Endodermal cell (in vitro differentiated cells): ENCODE data around the gene TP73. TPM values are rescaled to one million over a fixed set of nuclear protein-coding genes. Genes with fewer than 3 reads are reported as not detected.
A peak's percentile ranks its signal among the peaks of the same experiment; 100 is the strongest.

Experiments used
- DNase-seq: peaks from one replicate; pipeline ENCODE4 v3.0.0-alpha.2; 2017
- H3K27ac ChIP-seq: 2 replicates; pipeline ENCODE4 v1.5.1; 2013; ENCODE audit warnings: mild to moderate bottlenecking, low read depth, low read length, moderate library complexity
- H3K27me3 ChIP-seq: 2 replicates; pipeline ENCODE4 v1.6.1; 2013; ENCODE audit warnings: mild to moderate bottlenecking, low read length, moderate library complexity; ENCODE audit not compliant: insufficient read depth, control insufficient read depth, poor library complexity, severe bottlenecking
- H3K36me3 ChIP-seq: 2 replicates; pipeline ENCODE4 v1.7.0; 2013; ENCODE audit warnings: mild to moderate bottlenecking, low read length, moderate library complexity; ENCODE audit not compliant: control insufficient read depth, insufficient read depth
- H3K4me1 ChIP-seq: one replicate; pipeline ENCODE4 v1.7.0; 2013; ENCODE audit warnings: low read length; ENCODE audit not compliant: control insufficient read depth, insufficient read depth
- H3K4me3 ChIP-seq: 2 replicates; pipeline ENCODE4 v1.5.1; 2013; ENCODE audit warnings: mild to moderate bottlenecking, low read length, moderate library complexity
- H3K9ac ChIP-seq: 2 replicates; pipeline ENCODE4 v1.6.1; 2013; ENCODE audit warnings: mild to moderate bottlenecking, low read length, moderate library complexity; ENCODE audit not compliant: poor library complexity, severe bottlenecking; ENCODE audit errors: extremely low read depth
- H3K9me3 ChIP-seq: 2 replicates; pipeline ENCODE4 v1.6.1; 2013; ENCODE audit warnings: mild to moderate bottlenecking, low read length, moderate library complexity; ENCODE audit not compliant: control insufficient read depth
- H3K27ac Mint-ChIP-seq: 2 replicates; pipeline ENCODE4 v1.8.0; 2020; ENCODE audit warnings: mixed read lengths
- H3K27me3 Mint-ChIP-seq: 2 replicates; pipeline ENCODE4 v1.8.0; 2021; ENCODE audit warnings: mild to moderate bottlenecking, mixed read lengths; ENCODE audit not compliant: insufficient read depth
- H3K36me3 Mint-ChIP-seq: 2 replicates; pipeline ENCODE4 v1.8.0; 2020; ENCODE audit warnings: low read depth, mixed read lengths
- H3K4me1 Mint-ChIP-seq: 2 replicates; pipeline ENCODE4 v1.8.0; 2020; ENCODE audit warnings: mixed read lengths
- H3K4me3 Mint-ChIP-seq: 2 replicates; pipeline ENCODE4 v1.8.0; 2020; ENCODE audit warnings: mild to moderate bottlenecking, moderate library complexity, mixed read lengths
- H3K9me3 Mint-ChIP-seq: 2 replicates; pipeline ENCODE4 v1.8.0; 2020; ENCODE audit warnings: mild to moderate bottlenecking, mixed read lengths
- WGBS, 2 experiments: methylation state at CpG; one replicate each; pipeline versions ENCODE4 v1.1.5 to v1.1.7; 2013; ENCODE audit warnings: missing lambda C conversion rate in 2 of 2, mixed read lengths in 1 of 2; ENCODE audit not compliant: insufficient coverage in 1 of 2, insufficient read length in 1 of 2; 5-methylcytosine and 5-hydroxymethylcytosine counted together
- total RNA-seq, 2 donors: library from RNA; stranded (reverse); fragmentation: NEBNext Ultra II Directional in 1 of 2; extraction: Animal tissue kit (Norgen Biotek cat#: 25700) in 1 of 2; gene quantifications; 2 replicates in 1 of 2; 3 replicates in 1 of 2; pipeline ENCODE4 v1.2.1, GENCODE V29; 2021
- TF ChIP-seq, protein P1 (sequence below): fragments of 200-600 bp; sonication (generic); conservative IDR thresholded peaks from 2 replicates; pipeline ENCODE4 v1.5.0; 2021; ENCODE audit warnings: antibody characterized with exemption, mild to moderate bottlenecking

Gene TP73
- total RNA-seq, 2 donors from 2014 or later, result 3.4 to 3.5 TPM

DNA sequence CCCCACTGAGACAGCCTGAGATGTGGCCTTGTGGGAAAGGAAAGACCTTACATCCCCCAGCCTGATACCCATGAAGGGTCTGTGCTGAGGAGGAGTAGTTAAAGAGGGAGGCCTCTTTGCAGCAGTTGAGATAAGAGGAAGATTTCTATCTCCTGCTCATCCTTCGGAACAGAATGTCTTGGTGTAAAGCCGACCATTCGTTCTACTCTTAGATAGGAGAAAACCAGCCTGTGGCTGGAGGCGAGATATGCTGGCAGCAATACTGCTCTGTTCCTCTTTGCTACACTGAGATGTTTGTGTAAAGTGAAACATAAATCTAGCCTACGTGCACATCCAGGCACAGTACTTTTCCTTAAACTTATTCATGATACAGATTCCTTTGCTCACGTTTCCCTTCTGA, 98.4 kb downstream of the TP73 start:
- peaks cover 8% of the 10 kb centered on the region for H3K4me1 Mint-ChIP-seq
- no peak overlapping the region for H3K27ac ChIP-seq
- peaks cover 30% of the 10 kb centered on the region for H3K27me3 Mint-ChIP-seq
- H3K4me1 ChIP-seq, result peaks cover 7% of the 10 kb centered on the region
- no peaks in the 10 kb centered on the region for H3K9me3 Mint-ChIP-seq
- H3K9ac ChIP-seq, result no peak overlapping the region
- TF ChIP-seq, protein P1, sequence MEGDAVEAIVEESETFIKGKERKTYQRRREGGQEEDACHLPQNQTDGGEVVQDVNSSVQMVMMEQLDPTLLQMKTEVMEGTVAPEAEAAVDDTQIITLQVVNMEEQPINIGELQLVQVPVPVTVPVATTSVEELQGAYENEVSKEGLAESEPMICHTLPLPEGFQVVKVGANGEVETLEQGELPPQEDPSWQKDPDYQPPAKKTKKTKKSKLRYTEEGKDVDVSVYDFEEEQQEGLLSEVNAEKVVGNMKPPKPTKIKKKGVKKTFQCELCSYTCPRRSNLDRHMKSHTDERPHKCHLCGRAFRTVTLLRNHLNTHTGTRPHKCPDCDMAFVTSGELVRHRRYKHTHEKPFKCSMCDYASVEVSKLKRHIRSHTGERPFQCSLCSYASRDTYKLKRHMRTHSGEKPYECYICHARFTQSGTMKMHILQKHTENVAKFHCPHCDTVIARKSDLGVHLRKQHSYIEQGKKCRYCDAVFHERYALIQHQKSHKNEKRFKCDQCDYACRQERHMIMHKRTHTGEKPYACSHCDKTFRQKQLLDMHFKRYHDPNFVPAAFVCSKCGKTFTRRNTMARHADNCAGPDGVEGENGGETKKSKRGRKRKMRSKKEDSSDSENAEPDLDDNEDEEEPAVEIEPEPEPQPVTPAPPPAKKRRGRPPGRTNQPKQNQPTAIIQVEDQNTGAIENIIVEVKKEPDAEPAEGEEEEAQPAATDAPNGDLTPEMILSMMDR, result no peak
- no peak for DNase-seq
- H3K27me3 ChIP-seq, result peaks cover 9% of the 10 kb centered on the region
- WGBS, 2 experiments, result 86 to 92% methylated on average over 4 to 6 of the region's 6 CpGs
- no peak overlapping the region for H3K27ac Mint-ChIP-seq
- peaks cover 4% of the 10 kb centered on the region for H3K36me3 Mint-ChIP-seq
- no peaks in the 10 kb centered on the region for H3K9me3 ChIP-seq
- H3K36me3 ChIP-seq, result no peaks in the 10 kb centered on the region
- H3K4me3 Mint-ChIP-seq, result no peak overlapping the region
- H3K4me3 ChIP-seq, result no peak overlapping the region

DNA sequence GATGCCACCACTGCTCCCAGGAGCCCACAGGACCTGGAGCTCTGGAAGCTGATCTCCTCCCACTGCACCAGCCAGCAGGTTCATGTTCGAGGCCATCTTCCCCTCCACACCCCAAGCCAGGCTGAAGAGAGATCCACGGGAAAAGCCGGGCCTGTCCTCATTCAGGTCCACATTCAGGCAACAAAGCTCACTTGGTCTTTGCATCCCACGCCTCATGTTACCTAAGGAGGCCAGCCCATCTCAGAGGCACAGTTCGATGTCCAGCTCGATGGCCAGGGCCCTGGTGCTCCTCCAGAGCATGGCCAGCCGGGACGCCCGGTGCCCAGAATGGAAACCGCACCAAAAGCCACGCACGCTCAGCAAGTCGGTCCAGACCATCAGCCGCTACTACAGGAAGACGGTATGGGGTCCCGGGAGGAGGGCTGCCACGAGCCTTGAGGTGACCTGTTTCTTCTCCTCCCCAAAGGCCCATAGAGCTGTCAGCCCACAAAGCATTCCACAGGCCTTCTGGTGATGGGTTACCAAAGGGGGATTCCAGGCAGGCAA, 100.2 kb downstream of the TP73 start, which contains the start of gene CCDC27:
TSS of gene CCDC27 (plus strand) at position 51 of the 546 bp plus-strand sequence. CDS start at position 83, 32 bp downstream.
- Histone ChIP-seq H3K9ac (no peak within 1 kb of the TSS), H3K27me3 (peaks cover 13% of the 10 kb centered on the region), H3K9me3 (no peaks in the 10 kb centered on the region), H3K36me3 (no peaks in the 10 kb centered on the region), H3K27ac (no peak within 1 kb of the TSS), H3K4me3 (no peak within 1 kb of the TSS), H3K4me1 (no peaks in the 10 kb centered on the region)
- Mint-ChIP-seq H3K27ac (no peak within 1 kb of the TSS), H3K9me3 (no peaks in the 10 kb centered on the region), H3K4me3 (no peak within 1 kb of the TSS), H3K4me1 (no peaks in the 10 kb centered on the region), H3K36me3 (no peaks in the 10 kb centered on the region), H3K27me3 (peaks cover 38% of the 10 kb centered on the region)
- DNase-seq, result peak; percentile 35
- 91 to 94% methylated on average over 13 to 17 of the region's 17 CpGs for WGBS, 2 experiments
- TF ChIP-seq, protein P1, result no peak

DNA sequence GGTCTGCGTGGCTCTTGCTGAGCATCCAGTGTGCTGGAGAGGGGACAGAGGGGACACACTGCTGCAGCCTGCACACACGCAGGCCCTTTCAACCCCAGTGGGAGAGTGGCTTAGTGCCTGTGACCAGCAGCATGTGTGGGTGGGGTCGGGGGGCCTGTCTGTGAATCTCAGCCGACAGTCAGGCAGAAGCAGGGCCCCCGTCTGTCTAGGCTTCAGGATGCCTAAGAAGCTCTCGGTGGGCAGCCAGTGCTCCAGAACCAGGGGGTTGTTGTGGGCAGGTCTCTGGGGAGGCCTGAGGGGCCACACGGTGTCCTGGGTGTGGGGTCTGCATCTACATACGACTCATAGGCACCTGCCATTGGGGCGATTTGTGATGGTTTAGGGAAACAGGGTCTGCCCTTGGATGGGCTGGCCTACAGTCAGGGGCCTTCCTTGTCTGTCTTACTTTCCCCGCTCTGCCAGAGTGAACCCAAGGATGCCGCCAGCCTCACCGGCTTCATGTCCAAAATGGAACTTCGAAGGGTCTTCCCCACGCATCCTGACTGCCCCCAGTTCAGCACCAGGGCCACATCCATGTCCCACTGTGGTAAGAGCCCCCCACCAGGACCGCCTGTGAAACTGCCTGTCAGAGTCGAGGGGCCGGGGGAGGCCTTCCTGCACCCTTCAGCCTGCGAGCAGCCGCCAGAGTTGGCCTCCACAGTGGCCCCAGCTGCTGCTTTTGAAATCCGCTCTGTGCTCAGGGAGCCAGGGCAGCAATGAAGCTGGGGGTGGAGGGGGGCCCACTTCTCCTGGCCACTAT, 101.5 kb downstream of the TP73 start:
- 80 to 90% methylated on average over 10 to 20 of the region's 20 CpGs for WGBS, 2 experiments
- Mint-ChIP-seq H3K27ac (no peak overlapping the region), H3K36me3 (no peaks in the 10 kb centered on the region), H3K9me3 (no peaks in the 10 kb centered on the region), H3K4me3 (no peak overlapping the region), H3K4me1 (no peaks in the 10 kb centered on the region), H3K27me3 (peaks cover 41% of the 10 kb centered on the region)
- TF ChIP-seq, protein P1, result no peak
- DNase-seq, result peak; percentile 35
- H3K9ac ChIP-seq, result no peak overlapping the region
- H3K27ac ChIP-seq, result no peak overlapping the region
- no peaks in the 10 kb centered on the region for H3K4me1 ChIP-seq
- H3K27me3 ChIP-seq, result peaks cover 12% of the 10 kb centered on the region
- no peaks in the 10 kb centered on the region for H3K9me3 ChIP-seq
- no peaks in the 10 kb centered on the region for H3K36me3 ChIP-seq
- H3K4me3 ChIP-seq, result no peak overlapping the region
